ENCODE data around the gene PIGK.

PIGK gene

GRCh38 chr1:77040826-77041225 is 178.4 kb downstream of the PIGK start:
- no peaks in the 10 kb centered on the region for H3K9me3 ChIP-seq (ENCODE audit: control insufficient read depth, insufficient read depth, low read depth, low read length)
- H3K4me3 ChIP-seq (ENCODE audit: low read depth, low read length), result no peak overlapping the region
- H3K27ac ChIP-seq (ENCODE audit: low read depth, low read length), result no peak overlapping the region
- no peaks in the 10 kb centered on the region for H3K27me3 ChIP-seq (ENCODE audit: control insufficient read depth, insufficient read depth, low read length)
- H3K9ac ChIP-seq (ENCODE audit: low read length), result no peak overlapping the region
- H3K4me1 ChIP-seq (ENCODE audit: control insufficient read depth, insufficient read depth, low read length), result no peaks in the 10 kb centered on the region
- H3K36me3 ChIP-seq (ENCODE audit: control insufficient read depth, insufficient read depth, low read length), result no peaks in the 10 kb centered on the region; the same call in 1 of the 2 replicates

GRCh38 chr1:77039739-77040138 is 179.5 kb downstream of the PIGK start:
- Histone ChIP-seq H3K27ac (ENCODE audit: low read depth, low read length) (no peak overlapping the region), H3K27me3 (ENCODE audit: control insufficient read depth, insufficient read depth, low read length) (no peaks in the 10 kb centered on the region), H3K36me3 (ENCODE audit: control insufficient read depth, insufficient read depth, low read length) (no peaks in the 10 kb centered on the region; the same call in 1 of the 2 replicates), H3K9ac (ENCODE audit: low read length) (no peak overlapping the region), H3K4me3 (ENCODE audit: low read depth, low read length) (no peak overlapping the region), H3K9me3 (ENCODE audit: control insufficient read depth, insufficient read depth, low read depth, low read length) (no peaks in the 10 kb centered on the region), H3K4me1 (ENCODE audit: control insufficient read depth, insufficient read depth, low read length) (no peaks in the 10 kb centered on the region)

GRCh38 chr1:77039111-77039510 is 180.1 kb downstream of the PIGK start:
- H3K9ac ChIP-seq (ENCODE audit: low read length), result no peak overlapping the region
- H3K4me1 ChIP-seq (ENCODE audit: control insufficient read depth, insufficient read depth, low read length), result no peaks in the 10 kb centered on the region
- no peaks in the 10 kb centered on the region for H3K9me3 ChIP-seq (ENCODE audit: control insufficient read depth, insufficient read depth, low read depth, low read length)
- no peaks in the 10 kb centered on the region for H3K27me3 ChIP-seq (ENCODE audit: control insufficient read depth, insufficient read depth, low read length)
- no peaks in the 10 kb centered on the region; the same call in 1 of the 2 replicates for H3K36me3 ChIP-seq (ENCODE audit: control insufficient read depth, insufficient read depth, low read length)
- H3K27ac ChIP-seq (ENCODE audit: low read depth, low read length), result no peak overlapping the region
- H3K4me3 ChIP-seq (ENCODE audit: low read depth, low read length), result no peak overlapping the region

Measured in HUES6 (cell line).